HUES6 (cell line): Measurements from ENCODE around the gene PICALM.

Experiments
- H3K27ac ChIP-seq: 2 replicates; pipeline ENCODE4 v1.7.0; 2013; ENCODE audit warnings: low read depth, mild to moderate bottlenecking, low read length, inconsistent platforms
- H3K27me3 ChIP-seq: 2 replicates; pipeline ENCODE4 v1.6.1; 2013; ENCODE audit warnings: low read length; ENCODE audit not compliant: control insufficient read depth, insufficient read depth
- H3K36me3 ChIP-seq: 2 replicates; pipeline ENCODE4 v1.6.1; 2013; ENCODE audit warnings: low read length; ENCODE audit not compliant: control insufficient read depth, insufficient read depth
- H3K4me1 ChIP-seq: 2 replicates; pipeline ENCODE4 v1.6.1; 2013; ENCODE audit warnings: low read length; ENCODE audit not compliant: control insufficient read depth, insufficient read depth
- H3K4me3 ChIP-seq: 2 replicates; pipeline ENCODE4 v1.5.1; 2013; ENCODE audit warnings: low read depth, low read length
- H3K9ac ChIP-seq: one replicate; pipeline ENCODE4 v1.6.1; 2013; ENCODE audit warnings: mild to moderate bottlenecking, low read length
- H3K9me3 ChIP-seq: 2 replicates; pipeline ENCODE4 v1.6.1; 2013; ENCODE audit warnings: low read depth, low read length; ENCODE audit not compliant: control insufficient read depth, insufficient read depth

PICALM gene

GRCh38 chr11:86016451-86016850, 52.4 kb downstream of the PICALM start:
- no peaks in the 10 kb centered on the region for H3K4me1 ChIP-seq
- H3K9me3 ChIP-seq, result no peaks in the 10 kb centered on the region
- H3K27me3 ChIP-seq, result no peaks in the 10 kb centered on the region
- peaks cover 69% of the 10 kb centered on the region for H3K36me3 ChIP-seq
- no peak overlapping the region for H3K27ac ChIP-seq
- no peak overlapping the region for H3K9ac ChIP-seq
- no peak overlapping the region for H3K4me3 ChIP-seq

- H3K9me3 ChIP-seq, result no peaks in the 10 kb centered on the region
Observed at GRCh38 chr11:86015699-86016098, 53.2 kb downstream of the PICALM start.

GRCh38 chr11:86014221-86014620, 54.7 kb downstream of the PICALM start:
- no peaks in the 10 kb centered on the region for H3K9me3 ChIP-seq
- H3K9ac ChIP-seq, result no peak overlapping the region
- no peak overlapping the region for H3K27ac ChIP-seq
- no peaks in the 10 kb centered on the region for H3K4me1 ChIP-seq
- peaks cover 67% of the 10 kb centered on the region for H3K36me3 ChIP-seq
- no peaks in the 10 kb centered on the region for H3K27me3 ChIP-seq
- H3K4me3 ChIP-seq, result no peak overlapping the region

More at GRCh38 chr11:86015699-86016098, 53.2 kb downstream of the PICALM start:
- Histone ChIP-seq H3K4me3 (no peak overlapping the region), H3K36me3 (peaks cover 69% of the 10 kb centered on the region), H3K9ac (no peak overlapping the region), H3K4me1 (no peaks in the 10 kb centered on the region), H3K27me3 (no peaks in the 10 kb centered on the region), H3K27ac (no peak overlapping the region)

- no peak overlapping the region for H3K27ac ChIP-seq
- peaks cover 65% of the 10 kb centered on the region for H3K36me3 ChIP-seq
- no peaks in the 10 kb centered on the region for H3K4me1 ChIP-seq
Observed at GRCh38 chr11:86013713-86014112, 55.2 kb downstream of the PICALM start.

GRCh38 chr11:86011175-86011574, 57.7 kb downstream of the PICALM start:
- no peaks in the 10 kb centered on the region for H3K4me1 ChIP-seq
- no peaks in the 10 kb centered on the region for H3K9me3 ChIP-seq
- no peak overlapping the region for H3K27ac ChIP-seq
- no peaks in the 10 kb centered on the region for H3K27me3 ChIP-seq
- no peak overlapping the region for H3K9ac ChIP-seq
- peaks cover 79% of the 10 kb centered on the region for H3K36me3 ChIP-seq
- no peak overlapping the region for H3K4me3 ChIP-seq

More at GRCh38 chr11:86013713-86014112, 55.2 kb downstream of the PICALM start:
- Histone ChIP-seq H3K9ac (no peak overlapping the region), H3K4me3 (no peak overlapping the region), H3K9me3 (no peaks in the 10 kb centered on the region), H3K27me3 (no peaks in the 10 kb centered on the region)

- H3K9me3 ChIP-seq, result no peaks in the 10 kb centered on the region
- H3K4me1 ChIP-seq, result no peaks in the 10 kb centered on the region
- H3K27me3 ChIP-seq, result no peaks in the 10 kb centered on the region
- peaks cover 97% of the 10 kb centered on the region for H3K36me3 ChIP-seq
- H3K27ac ChIP-seq, result no peak overlapping the region; the same call in 1 of the 2 replicates
- no peak overlapping the region for H3K9ac ChIP-seq
- no peak overlapping the region for H3K4me3 ChIP-seq
Observed at GRCh38 chr11:86003654-86004053, 65.2 kb downstream of the PICALM start.

GRCh38 chr11:86002431-86002830, 66.5 kb downstream of the PICALM start:
- Histone ChIP-seq H3K9ac (no peak overlapping the region), H3K36me3 (peaks cover 96% of the 10 kb centered on the region), H3K9me3 (no peaks in the 10 kb centered on the region), H3K4me1 (no peaks in the 10 kb centered on the region), H3K27me3 (no peaks in the 10 kb centered on the region), H3K4me3 (no peak overlapping the region), H3K27ac (no peak overlapping the region)

GRCh38 chr11:85991508-85991907, 77.4 kb downstream of the PICALM start:
- H3K9me3 ChIP-seq, result no peaks in the 10 kb centered on the region
- no peaks in the 10 kb centered on the region for H3K4me1 ChIP-seq
- no peak overlapping the region for H3K4me3 ChIP-seq
- H3K27ac ChIP-seq, result no peak overlapping the region
- H3K36me3 ChIP-seq, result peaks cover 82% of the 10 kb centered on the region
- H3K27me3 ChIP-seq, result no peaks in the 10 kb centered on the region
- H3K9ac ChIP-seq, result no peak overlapping the region

- H3K9ac ChIP-seq, result no peak overlapping the region
- H3K27ac ChIP-seq, result no peak overlapping the region
- no peaks in the 10 kb centered on the region for H3K27me3 ChIP-seq
- no peaks in the 10 kb centered on the region for H3K9me3 ChIP-seq
- no peak overlapping the region for H3K4me3 ChIP-seq
- H3K36me3 ChIP-seq, result peaks cover 67% of the 10 kb centered on the region
- no peaks in the 10 kb centered on the region for H3K4me1 ChIP-seq
Observed at GRCh38 chr11:85989746-85990145, 79.1 kb downstream of the PICALM start.

GRCh38 chr11:85988780-85989179, 80.1 kb downstream of the PICALM start:
- H3K36me3 ChIP-seq, result peaks cover 66% of the 10 kb centered on the region
- H3K27ac ChIP-seq, result no peak overlapping the region
- H3K9me3 ChIP-seq, result no peaks in the 10 kb centered on the region

GRCh38 chr11:85977751-85978160, 91.1 kb downstream of the PICALM start:
- peaks cover 80% of the 10 kb centered on the region for H3K36me3 ChIP-seq

More at GRCh38 chr11:85988780-85989179, 80.1 kb downstream of the PICALM start:
- Histone ChIP-seq H3K4me3 (no peak overlapping the region), H3K4me1 (no peaks in the 10 kb centered on the region; the same call in 1 of the 2 replicates), H3K27me3 (no peaks in the 10 kb centered on the region), H3K9ac (no peak overlapping the region)

GRCh38 chr11:85976525-85976924, 92.4 kb downstream of the PICALM start:
- Histone ChIP-seq H3K27ac (no peak overlapping the region), H3K4me1 (no peaks in the 10 kb centered on the region), H3K4me3 (no peak overlapping the region), H3K9me3 (no peaks in the 10 kb centered on the region), H3K36me3 (peaks cover 83% of the 10 kb centered on the region), H3K27me3 (no peaks in the 10 kb centered on the region), H3K9ac (no peak overlapping the region)

More at GRCh38 chr11:85977751-85978160, 91.1 kb downstream of the PICALM start:
- H3K9me3 ChIP-seq, result no peaks in the 10 kb centered on the region
- H3K4me1 ChIP-seq, result no peaks in the 10 kb centered on the region
- H3K27me3 ChIP-seq, result no peaks in the 10 kb centered on the region
- no peak overlapping the region for H3K27ac ChIP-seq
- H3K4me3 ChIP-seq, result no peak overlapping the region
- no peak overlapping the region for H3K9ac ChIP-seq
